ENCODE data around the gene GATA2.

Gene GATA2

DNA sequence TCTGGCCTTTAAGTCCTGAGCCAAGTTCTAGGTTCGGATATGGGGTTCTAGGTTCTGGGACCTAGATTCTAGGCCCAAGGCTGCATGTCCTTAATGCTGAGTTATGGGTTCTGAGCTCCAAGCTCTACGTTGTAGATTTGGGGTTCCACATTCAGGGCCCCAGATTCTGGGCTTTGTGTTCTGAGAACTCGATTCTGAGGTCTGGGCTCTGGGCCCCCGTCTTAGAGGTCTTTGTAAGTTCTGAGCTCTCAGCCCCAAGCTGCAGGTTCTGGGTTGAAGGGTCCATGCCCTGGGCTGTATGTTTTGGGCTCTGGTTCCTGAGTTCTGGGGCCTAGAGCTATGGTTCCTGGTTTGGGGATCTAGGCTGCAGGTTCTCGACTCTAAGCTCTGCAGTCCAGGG, 16.3 kb downstream of the GATA2 start:
- in situ Hi-C loops (cut with MboI; ENCODE audit: low sequenced_read_pairs): no loop called here

- in situ Hi-C loops (cut with MboI; ENCODE audit: low sequenced_read_pairs): no loop called here
Measured at GRCh38 chr3:128475355-128475754, 17.6 kb downstream of the GATA2 start.

DNA sequence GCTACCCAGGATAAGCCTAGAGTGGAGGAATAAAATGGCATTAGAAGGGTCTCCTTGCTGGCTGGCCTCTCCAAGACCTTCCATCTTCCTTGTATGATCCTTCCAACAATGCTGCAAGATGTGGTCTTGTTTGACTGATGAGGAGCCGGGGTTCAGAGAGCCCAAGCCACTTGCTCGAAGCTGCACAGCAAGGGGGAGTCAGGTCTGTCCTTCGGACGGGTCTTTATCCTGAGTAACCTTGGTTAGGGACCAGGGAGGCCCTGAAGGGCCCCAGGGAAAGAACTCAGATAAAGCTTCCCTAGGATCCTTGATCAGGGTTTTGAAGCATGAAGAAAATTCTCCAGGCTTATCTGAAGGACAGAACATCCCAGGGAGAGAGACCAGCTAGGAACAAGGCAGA, 19.3 kb downstream of the GATA2 start:
- in situ Hi-C loops (cut with MboI; ENCODE audit: low sequenced_read_pairs): no loop called here

DNA sequence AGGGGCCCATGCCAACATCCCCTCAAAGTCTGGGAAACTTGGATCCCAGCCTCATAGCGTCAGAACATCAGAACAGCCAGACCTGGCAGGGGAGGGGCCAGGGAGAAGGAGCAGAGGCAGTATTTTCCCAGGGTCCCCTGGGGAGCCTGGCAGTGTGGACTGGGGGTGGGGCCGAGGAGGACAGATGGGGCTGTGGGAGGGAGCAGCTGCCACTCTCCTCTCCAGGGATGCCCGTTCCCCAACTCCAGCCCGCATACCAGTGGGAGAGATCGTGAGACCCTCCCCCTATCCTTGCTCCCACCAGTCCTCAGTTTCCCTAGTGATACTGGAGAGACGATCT, 19.9 kb downstream of the GATA2 start:
- in situ Hi-C loops (cut with MboI; ENCODE audit: low sequenced_read_pairs): no loop called here

GRCh38 chr3:128472449-128473179, 20.4 kb downstream of the GATA2 start:
- in situ Hi-C loops (cut with MboI; ENCODE audit: low sequenced_read_pairs): no loop called here

DNA sequence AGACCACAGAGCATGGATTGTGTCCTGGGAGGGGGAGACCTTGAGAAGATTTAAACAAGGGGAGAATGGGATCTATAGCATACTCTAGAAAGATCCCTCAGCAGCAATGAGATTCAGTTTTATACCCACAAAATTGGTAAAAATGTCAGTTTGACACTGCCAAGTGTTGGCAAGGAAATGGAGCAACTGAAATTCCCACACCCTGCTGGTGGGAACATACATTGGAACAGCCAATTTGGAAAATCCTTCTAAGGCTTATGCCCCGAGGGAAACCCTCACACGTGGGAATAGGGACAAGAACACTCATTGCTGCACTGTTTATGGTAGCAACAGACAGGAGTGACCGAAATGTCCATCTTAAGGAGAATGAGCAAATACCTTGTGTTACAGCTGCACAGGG, 21.3 kb downstream of the GATA2 start:
- in situ Hi-C loops (cut with MboI; ENCODE audit: low sequenced_read_pairs): no loop called here

- in situ Hi-C loops (cut with MboI; ENCODE audit: low sequenced_read_pairs): no loop called here
Measured at GRCh38 chr3:128471110-128471509, 21.9 kb downstream of the GATA2 start.

DNA sequence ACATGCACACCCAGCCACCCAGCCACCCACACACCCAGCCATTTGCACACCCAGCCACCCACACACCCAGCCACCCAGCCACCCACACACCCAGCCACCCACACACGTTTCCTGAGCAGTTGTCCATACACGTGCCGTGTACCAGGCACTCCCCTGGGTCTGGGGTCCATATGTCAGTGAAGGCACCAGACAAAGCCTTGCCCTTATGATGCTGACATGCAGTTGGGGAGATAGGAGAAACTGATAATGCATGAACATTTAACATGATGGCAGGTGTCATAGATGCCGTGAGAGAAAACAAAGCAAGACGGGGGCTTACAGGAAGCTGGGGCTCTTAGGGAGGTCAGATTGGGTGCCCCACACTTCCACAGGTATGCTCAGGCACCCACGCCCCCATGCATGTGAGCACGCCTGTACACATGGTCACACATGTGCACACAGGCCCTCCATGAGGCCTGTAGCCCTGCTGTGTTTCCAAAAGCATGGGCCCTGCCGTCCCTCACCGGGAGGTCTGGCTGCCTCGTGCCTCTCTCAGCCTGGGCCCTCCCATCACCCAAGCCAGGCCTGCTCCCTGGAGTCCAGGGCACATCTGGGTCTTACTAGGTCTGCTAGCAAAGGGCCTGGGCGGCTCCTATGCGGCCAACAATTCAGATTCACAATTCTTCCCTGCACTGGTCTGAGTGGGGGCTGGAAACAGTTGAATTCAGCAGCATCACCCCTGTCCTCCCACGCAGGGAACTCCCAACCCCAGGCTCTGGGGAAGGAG, 22.7 kb downstream of the GATA2 start:
- in situ Hi-C loops (cut with MboI; ENCODE audit: low sequenced_read_pairs): no loop called here

DNA sequence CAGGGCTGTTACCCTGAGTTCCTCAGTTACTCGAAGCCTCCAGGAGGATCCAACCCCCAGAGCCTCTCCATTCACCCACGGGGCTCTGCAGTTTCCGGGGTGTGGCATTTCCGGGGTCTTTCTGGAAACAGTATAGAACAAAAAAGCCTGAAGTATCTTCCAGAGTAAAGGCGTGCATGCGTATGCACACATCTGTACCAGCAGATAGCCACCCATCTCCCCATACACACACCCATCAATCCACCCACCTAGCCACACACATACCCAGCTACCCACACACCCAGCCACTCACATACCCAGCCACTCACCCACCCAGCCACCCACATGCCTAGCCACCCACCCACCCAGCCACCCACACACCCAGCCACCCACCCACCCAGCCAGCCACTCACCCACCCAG, 23.4 kb downstream of the GATA2 start:
- in situ Hi-C loops (cut with MboI; ENCODE audit: low sequenced_read_pairs): no loop called here

DNA sequence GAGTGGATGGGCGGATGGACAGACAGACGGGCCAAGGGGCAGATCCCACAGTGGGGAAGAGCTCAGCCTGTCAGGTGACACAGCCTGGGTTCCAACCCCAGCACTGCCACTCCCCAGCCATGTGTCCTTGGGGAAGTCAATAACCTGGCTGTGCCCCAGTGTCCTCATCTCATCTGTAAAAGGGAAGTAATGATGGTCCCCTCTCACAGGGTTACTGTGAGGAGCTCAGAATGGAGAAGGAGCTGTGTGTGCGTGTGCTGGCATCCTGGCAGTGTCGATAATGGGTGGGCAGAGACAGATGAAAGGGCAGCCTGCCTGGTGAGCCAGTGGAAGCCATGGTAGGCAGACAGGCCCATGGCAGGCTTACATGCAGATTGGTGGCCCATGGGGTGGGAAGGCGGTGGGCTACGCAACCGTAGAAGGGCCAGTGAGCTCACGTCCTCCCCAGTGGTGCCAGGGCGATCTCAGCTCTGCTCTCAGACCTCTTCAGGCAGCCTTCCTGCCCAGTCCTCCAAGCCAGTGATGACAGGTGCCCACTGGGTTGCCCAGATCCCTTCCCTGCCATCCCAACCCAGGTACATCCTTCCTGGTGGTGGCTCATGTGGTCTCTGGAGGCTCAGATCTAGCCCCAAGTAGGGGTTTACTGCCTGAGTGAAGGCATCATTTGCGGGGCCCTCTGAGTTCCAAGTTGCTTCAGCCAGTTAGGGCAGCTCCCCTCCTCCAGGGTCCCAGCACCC, 24.0 kb downstream of the GATA2 start:
- in situ Hi-C loops (cut with MboI; ENCODE audit: low sequenced_read_pairs): no loop called here

DNA sequence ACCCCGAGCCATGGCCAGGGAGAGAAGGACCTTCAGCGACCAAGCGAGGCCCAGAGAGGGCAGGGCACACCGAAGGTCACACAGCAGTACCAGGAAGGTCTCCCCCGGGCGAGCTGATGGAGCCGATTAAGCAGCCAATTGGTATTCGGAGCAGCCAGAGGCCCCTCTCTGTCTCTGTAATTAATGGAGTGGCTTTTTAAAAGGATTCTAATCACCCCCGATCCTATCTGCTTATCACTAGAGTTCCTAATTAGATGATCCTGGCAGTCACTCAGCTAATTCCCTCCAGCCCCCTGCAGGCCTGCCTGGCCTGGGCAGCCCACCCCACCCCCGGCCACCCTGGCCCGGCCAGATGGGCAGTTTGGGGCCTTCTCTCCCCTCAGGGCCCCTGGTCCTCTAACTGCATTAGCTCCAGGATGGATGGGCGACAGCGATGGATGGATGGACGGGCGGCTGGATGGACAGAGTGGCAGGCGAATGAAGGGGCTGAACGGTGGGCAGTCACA, 24.7 kb downstream of the GATA2 start:
- in situ Hi-C loops (cut with MboI; ENCODE audit: low sequenced_read_pairs): no loop called here

DNA sequence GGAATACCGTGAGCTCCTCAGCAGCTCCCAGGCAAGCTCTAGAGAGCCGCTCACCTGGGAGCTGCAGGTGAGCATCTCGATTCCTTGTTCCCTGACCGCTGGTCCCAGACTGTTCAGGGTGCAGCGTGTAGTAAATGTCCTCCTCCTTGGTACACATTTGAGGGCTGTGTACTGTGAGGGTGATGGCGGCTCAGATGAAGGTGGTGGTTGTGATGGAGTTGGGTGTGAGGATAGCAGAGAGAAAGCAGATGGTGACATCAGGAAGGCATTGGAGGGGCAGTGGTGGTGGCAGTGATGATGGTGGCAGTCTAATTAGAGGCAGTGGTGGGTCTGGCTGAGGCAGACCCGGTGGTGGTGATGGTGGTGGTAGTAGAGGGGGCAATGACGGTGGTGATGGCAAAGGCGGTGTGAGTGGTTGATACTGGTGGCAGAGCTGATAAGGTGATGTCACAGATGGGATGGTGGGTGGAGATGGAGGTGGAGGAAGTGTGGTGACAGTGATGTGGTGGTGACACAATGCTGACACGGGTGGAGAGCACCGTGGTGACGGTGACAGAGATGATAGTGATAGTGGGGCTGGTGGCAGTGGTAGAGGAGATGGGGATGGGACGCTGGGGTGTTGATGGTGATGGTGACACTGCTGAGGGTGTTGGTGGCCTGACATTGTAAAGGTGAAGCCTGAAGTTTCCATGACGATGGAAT, 26.0 kb downstream of the GATA2 start, which contains the start of gene DNAJB8:
Gene DNAJB8, minus strand, starts transcription at position 51 of the 702 bp plus-strand sequence. CDS start 3,645 bp downstream, outside the sequence.
- in situ Hi-C loops (cut with MboI; ENCODE audit: low sequenced_read_pairs): no loop called here

DNA sequence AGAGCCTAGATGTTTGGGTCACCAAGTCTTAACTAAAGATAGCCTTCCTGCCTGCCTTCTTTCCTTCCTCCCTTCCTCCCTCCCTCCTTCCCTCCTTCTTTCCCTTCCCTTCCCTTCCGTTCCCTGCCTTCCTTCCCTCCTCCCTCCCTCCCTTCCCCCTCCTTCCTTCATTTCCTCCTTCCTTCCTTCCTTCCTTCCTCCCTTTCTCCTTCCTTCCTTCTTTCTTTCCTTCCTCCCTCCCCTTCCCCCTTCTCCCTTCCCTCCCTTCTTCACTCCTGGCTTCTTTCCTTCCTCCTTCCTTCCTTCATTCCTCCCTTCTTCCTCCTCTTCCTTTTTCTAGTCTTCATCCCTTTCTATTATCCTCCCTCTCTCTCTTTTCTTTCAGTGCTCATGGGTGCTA, 28.3 kb downstream of the GATA2 start:
- in situ Hi-C loops (cut with MboI; ENCODE audit: low sequenced_read_pairs): no loop called here

- in situ Hi-C loops (cut with MboI; ENCODE audit: low sequenced_read_pairs): no loop called here
Measured at GRCh38 chr3:128464188-128464587, 28.8 kb downstream of the GATA2 start.

DNA sequence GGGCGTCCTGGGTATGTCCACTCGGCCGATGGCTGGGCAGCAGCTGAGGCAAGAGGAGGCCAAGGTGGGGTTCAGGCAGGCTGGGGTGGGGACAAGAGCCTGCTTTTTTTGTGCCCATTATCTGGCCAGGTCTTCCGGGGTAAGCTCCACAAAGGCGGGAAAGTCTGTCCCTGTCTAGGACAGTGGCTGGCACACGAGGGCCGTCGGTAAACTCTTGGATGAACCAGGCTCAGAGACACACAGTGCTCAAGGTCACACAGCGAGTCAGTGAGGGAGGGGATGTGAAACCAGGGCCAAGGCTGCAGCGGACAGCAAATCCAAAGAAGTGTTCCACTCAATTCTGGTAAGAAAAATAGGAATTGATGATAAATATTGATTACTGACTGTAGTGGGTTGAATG, 29.2 kb downstream of the GATA2 start:
- in situ Hi-C loops (cut with MboI; ENCODE audit: low sequenced_read_pairs): no loop called here

DNA sequence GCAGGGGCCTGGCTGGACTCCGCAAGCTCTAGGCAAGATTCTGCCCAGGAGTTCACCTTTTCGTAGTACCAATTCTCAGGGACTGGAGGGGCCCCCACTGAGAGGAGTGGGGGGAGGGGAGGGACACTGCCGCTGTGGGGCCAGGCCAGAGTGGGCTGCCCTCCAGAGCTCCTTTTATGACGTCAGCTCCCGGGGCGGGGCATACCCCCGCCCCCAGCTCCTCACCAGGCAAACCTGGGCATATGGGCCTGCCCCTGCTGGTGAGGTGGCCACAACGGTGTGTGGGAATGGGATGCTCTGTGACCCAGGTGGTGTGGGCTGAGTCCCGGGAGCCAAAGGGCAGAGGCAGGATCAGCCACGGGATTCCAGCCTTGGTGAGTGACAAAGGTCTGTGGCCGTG, 29.6 kb downstream of the GATA2 start:
- in situ Hi-C loops (cut with MboI; ENCODE audit: low sequenced_read_pairs): no loop called here

GRCh38 chr3:128462931-128463330, 30.1 kb downstream of the GATA2 start:
- in situ Hi-C loops (cut with MboI; ENCODE audit: low sequenced_read_pairs): no loop called here

- in situ Hi-C loops (cut with MboI; ENCODE audit: low sequenced_read_pairs): no loop called here
Measured at GRCh38 chr3:128462341-128462910, 30.6 kb downstream of the GATA2 start.

DNA sequence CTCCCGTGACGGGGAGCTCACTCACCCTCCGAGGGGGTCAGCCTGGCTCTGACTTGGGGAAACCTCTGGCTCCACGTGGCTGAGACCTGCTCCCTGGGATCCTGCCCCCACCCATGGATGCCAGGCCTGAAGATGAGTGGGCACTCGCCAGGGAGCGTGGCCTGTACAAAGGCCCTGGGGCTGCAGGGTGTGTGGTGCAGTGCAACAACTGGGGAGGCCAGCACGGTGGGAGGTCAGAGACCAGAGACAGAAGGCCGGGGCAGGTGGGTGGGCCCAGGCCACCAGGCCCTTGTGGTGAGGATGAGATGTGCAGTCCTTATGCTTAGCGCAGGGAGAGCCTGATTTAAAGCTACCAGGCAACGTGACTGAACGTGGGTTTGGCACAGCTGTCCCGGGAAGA, 31.3 kb downstream of the GATA2 start:
- in situ Hi-C loops (cut with MboI; ENCODE audit: low sequenced_read_pairs): no loop called here

GRCh38 chr3:128459461-128459820, 33.6 kb downstream of the GATA2 start:
- in situ Hi-C loops (cut with MboI; ENCODE audit: low sequenced_read_pairs): no loop called here
